Measurements from ENCODE around the gene NT5DC1. TPM values are rescaled to one million over a fixed set of nuclear protein-coding genes. Genes with fewer than 3 reads are reported as not detected.

Gene NT5DC1
- polyA plus RNA-seq, 1 donor = 17.5 TPM

GRCh38 chr6:116192786-116193185 lies 92.1 kb downstream of the NT5DC1 start:
- DNase-seq (ENCODE audit: low read depth) = no peak

GRCh38 chr6:116196841-116197240 lies 96.2 kb downstream of the NT5DC1 start:
- no peak for DNase-seq (ENCODE audit: low read depth)

DNA sequence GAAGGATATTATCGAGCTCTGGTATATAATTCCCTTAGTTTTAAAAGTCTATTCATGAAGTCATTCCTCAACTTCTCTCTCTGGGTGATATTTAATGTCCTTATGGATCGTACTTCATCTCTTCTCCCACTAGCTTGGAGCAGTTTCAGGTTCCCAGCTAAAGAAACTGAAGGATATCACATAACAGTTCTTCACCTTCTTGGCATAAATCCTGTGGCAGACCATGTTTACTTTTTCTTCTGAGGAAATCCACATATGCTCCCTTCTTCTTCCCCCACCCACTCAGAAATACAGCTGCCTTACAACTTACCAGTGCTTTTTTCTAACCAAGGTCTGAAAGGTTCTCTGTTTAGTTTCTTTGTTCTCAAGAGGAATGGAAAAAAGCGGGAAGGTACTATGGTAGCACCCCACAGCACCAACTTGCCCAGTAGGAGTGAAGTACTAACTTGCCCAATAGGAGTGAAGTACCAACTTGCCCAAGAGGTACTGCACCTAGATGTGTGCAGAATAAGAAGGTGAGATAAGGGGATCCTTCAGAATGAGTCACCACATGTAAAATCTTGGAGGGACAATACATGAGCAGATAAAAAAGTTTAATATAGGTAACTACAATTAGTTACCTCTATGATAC lies 100.1 kb downstream of the NT5DC1 start:
- no peak for DNase-seq (ENCODE audit: low read depth)

DNA sequence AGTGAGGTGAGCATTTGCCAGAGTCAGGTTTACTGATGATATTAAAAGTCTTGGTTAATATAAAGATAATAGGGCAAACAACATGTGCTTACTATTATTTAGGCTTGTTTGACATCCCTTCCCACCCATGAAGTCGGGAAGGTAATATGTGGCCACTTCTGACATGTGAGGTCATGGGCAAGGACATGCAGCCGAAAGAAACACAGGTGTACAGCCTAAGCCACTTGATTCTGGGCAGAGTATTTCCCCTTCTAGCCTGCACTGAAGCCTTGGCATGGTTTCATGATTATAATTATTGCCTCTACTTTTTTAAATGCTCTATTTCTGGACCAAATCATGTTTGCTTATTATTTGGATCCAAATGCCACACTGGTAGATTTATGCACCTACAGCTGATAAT lies 100.9 kb downstream of the NT5DC1 start:
- DNase-seq (ENCODE audit: low read depth) = no peak

DNA sequence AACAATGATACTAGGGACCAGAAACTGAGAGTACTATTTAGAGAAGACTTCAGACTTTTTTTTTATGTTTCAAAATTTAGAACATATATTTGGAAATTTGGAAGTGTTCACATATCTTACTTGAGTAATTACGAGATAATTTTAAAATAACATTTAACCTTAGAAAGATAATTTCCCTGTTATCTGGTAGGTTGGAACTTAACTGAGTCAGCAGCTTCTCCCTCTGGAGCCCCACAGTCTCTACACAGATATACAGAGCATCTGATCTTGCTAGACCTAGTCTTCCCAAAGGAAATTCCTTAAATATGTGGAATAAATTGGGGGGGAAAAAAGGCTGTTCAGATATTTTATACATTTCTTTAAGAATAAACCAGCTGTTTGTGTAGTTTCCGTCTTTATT lies 104.6 kb downstream of the NT5DC1 start:
- DNase-seq (ENCODE audit: low read depth) = no peak

DNA sequence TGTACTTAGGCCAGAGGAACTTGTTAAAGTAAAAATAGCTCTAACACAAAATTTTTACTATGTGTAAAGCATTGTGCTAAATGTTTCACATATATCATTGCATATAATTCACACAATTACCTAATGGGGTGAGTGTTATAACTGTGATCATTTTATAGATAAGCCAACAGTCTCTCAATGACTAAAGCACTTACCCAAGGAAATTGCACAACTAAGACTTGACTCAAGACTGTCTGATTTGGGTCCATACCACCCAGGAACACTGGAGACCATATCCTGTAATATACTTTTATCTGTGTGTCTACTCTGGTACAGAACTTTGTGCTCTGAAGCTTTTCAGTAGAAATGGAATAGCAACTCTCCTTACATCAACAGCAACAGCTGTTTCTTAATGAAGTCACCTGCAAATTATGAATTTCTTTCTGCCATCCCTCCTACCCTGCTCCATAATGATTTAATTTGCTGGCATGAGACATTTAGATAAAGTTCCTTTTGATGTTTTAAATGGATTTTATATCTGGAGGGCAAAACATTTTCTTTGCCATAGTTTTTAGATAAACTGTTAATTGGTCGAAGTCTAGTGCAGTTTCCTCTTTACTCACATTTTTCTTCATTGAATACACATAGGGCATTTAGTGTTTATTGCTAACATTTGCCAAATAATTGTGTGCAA lies 105.7 kb downstream of the NT5DC1 start:
- DNase-seq (ENCODE audit: low read depth) = no peak

DNA sequence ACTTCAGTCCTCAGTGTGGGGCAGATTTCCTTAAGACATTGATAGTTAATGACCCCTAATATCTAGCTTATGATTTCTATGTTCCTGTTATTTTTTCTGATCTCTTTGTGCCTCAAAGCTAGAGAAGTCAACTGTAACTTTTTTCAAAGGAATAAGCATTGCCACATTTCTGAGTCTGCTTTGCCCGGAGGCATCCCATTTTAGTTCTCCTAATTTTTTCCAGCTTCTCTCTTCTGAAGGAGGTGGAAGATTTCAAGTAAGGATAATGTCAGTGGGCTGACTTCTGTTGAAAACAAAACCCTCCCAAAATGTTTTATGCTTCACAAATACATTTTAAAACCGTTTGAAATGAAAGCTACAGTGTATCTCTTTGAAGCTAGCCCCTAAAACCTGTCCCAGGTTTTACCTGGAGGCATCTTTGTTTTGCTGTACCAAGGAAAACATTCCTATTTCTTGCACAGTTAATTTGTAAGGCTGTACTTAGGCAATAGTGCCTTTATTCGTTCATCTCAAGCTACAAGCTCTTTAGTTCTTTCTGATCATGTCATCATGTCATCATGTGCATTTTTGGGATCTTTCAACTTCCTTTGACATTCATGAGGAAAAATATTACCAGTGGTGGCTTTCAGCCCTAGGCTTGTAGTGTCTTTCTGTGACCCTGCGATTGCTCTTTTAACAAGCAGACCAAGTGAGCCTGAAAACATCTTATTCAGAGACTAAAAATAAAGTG lies 107.6 kb downstream of the NT5DC1 start:
- no peak for DNase-seq (ENCODE audit: low read depth)

DNA sequence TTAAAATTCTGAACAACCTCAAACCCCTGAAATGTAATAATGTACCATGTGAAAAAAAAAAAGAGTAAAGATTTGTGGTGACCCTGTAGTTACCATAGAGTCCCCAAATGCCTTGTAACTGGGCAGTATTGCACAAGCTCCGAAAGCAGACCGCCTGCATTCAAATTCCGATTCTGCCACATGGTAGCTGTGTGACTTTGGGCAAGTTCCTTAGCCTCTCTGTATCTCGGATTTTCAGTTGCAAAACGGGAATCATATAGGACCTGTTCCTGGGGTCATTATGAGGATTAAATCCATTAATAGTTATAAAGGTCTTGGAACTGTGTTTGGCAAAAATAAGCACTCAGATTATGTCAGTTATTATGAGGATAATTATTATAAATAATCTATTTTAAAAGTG lies 109.7 kb downstream of the NT5DC1 start:
- no peak for DNase-seq (ENCODE audit: low read depth)

GRCh38 chr6:116210750-116211425 lies 110.2 kb downstream of the NT5DC1 start:
- no peak for DNase-seq (ENCODE audit: low read depth)

GRCh38 chr6:116214681-116215080 lies 114.0 kb downstream of the NT5DC1 start:
- no peak for DNase-seq (ENCODE audit: low read depth)

GRCh38 chr6:116215414-116215813 lies 114.8 kb downstream of the NT5DC1 start:
- no peak for DNase-seq (ENCODE audit: low read depth)

DNA sequence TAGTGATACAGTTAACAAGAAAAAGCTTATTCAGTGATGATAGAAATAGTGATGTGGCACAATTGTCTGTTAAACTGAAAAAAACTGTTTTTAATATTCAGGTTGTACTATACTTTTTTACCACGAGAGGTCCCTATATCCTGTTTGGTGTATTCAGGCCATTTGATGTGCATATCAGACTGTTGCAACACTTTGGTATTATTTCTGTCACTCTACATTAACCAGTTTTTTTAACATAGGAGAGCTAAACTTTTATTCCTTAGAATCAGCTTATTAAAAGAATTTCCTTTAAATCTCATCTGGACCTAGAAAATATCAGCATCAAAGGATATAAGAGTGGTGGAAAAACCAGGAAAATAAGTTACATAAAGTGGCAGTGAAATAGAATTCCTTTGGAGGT lies 116.4 kb downstream of the NT5DC1 start:
- no peak for DNase-seq (ENCODE audit: low read depth)

DNA sequence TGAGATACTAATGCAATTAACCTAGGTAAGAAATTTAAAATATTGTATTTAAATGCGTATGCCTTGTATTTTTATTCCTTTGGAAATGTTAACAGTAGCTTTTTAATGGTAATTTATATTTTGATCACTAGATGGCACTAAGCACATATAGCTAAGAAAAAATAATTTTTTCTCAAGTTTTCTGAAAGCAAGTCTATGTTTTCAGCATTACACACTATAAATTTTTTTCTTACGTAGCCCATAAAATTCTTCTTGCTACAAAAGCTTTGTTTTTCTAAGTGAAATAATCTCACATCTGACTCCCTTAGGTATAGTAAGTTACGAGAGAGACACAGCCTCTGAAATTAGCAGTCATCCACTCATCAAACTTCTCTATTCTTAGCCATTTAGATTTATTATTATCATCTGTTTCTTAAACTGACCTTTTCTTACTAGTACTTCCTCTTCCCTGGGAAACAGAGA lies 117.5 kb downstream of the NT5DC1 start:
- DNase-seq (ENCODE audit: low read depth) = no peak

GRCh38 chr6:116218866-116219265 lies 118.2 kb downstream of the NT5DC1 start:
- no peak for DNase-seq (ENCODE audit: low read depth)

DNA sequence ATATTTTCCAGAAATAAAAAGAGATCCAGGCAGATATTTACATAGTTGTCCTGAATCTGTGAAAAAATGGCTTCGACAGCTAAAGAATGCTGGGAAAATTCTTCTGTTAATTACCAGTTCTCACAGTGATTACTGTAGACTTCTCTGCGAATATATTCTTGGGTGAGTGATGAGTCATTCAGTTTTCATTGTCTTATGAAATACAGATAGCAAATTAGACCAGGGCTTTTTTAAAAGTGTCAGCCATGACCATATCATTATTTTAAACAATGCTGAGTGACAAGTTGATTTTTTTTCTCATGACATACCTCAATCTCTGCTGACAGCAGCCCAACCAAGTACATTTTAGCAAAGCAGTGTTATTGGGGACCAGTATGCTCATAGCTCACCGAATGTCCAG lies 120.4 kb downstream of the NT5DC1 start:
- no peak for DNase-seq (ENCODE audit: low read depth)

DNA sequence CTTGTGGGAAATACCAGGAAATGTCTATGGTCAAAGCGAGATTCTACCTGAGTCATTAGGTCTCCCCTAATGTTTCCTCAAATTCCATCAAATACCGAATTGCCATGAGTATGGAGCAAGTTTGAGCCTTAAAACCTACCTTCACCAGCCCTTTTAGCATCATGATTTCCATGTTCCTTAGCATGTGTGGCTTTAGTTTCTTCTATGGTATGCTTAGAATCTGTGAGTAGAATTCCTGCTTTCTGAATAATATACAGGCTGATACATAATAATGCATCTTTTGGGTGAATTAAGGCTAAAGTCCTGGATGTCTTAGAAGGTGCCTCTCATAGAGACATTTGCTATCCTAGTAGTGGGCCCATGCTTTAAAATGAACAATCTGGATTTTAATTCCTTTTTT lies 121.3 kb downstream of the NT5DC1 start:
- no peak for DNase-seq (ENCODE audit: low read depth)

- no peak for DNase-seq (ENCODE audit: low read depth)
Measured at GRCh38 chr6:116223355-116223754, 122.7 kb downstream of the NT5DC1 start.

DNA sequence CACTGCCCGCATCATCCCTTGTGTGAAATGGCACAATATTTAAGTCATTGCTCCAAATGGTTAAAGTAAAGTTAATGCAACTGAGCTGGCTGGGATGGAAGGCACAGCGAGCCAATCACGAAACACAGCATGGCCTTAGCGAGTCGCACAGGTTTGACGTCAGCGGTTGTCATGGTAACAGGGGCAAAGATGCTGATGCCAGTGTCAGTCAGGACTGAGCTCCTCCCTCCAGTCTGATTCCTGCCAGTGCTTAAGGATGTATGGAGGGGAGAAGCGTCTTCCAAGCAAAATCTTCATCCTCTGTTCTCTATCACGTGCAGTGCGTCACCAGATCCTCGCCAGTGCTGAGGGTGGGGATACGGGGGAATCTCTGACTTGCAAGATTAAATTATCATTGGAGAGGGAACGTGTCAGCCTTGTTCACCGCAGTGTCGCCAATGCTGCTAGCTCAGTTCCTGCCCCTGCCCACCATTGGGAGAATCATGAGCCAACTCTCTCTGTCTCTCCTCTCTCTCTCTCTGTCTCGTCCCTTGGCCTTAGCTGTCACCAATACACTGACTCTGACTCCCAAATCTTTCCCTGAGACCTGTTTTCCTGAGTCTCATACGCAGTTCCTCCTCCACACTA lies 128.7 kb downstream of the NT5DC1 start:
- peak; percentile 76 for DNase-seq (ENCODE audit: low read depth)

- no peak for DNase-seq (ENCODE audit: low read depth)
Measured at GRCh38 chr6:116234689-116235088, 134.0 kb downstream of the NT5DC1 start.

DNA sequence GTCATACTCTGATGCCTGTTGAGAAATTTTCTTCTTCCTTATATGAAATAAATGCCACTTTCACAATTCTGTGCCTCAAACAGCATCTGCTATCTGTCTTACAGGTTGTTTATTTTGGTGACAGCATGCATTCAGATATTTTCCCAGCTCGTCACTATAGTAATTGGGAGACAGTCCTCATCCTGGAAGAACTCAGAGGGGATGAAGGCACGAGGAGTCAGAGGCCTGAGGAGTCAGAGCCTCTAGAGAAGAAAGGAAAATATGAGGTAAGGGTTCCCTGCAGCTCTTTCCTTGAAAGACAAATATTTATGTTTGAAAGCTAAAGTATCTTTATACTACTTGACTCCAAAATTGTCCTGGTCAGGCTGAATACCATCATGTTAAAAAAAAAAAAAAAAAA lies 137.4 kb downstream of the NT5DC1 start:
- no peak for DNase-seq (ENCODE audit: low read depth)

GRCh38 chr6:116239256-116239655 lies 138.6 kb downstream of the NT5DC1 start:
- no peak for DNase-seq (ENCODE audit: low read depth)

- DNase-seq (ENCODE audit: low read depth) = no peak
Measured at GRCh38 chr6:116239856-116240255, 139.2 kb downstream of the NT5DC1 start.
